Dermis microvascular lymphatic vessel endothelial cell (primary cell): Measurements from ENCODE around the gene JARID2. TPM values are rescaled to one million over a fixed set of nuclear protein-coding genes. Genes with fewer than 3 reads are reported as not detected.

Experiments
- DNase-seq, 2 donors: peaks; one replicate each; pipeline versions ENCODE4 v3.0.0 to v3.0.0-alpha.2; 2010; ENCODE audit warnings: low read depth in 2 of 2
- total RNA-seq: library from RNA; depleted of rRNA; stranded (reverse); fragments of >200 nt; gene quantifications from 2 replicates; pipeline ENCODE4 v1.2.1, GENCODE V29; 2014

Gene JARID2
- total RNA-seq, 1 donor from 2014 or later: 11.8 TPM

DNA sequence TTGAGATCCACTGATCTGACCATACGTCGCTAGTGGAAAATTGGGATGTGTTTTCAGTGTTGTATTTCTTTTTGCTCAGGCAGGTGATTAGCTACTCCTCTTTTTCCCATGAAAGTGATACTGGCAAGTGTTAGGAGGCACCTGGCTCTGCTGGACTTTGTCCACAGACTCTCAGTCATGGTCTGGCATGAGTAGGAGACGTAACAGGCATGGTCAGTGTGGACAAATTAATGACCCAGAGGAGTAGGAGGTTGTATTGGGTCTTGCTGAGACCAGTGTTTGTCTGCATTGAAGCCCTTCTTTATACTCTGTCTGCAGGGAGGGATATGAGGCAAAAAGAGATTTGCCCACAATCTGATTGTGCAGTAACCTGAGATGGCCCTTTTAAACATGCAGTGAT lies 238.3 kb downstream of the JARID2 start:
- DNase-seq: no peak

DNA sequence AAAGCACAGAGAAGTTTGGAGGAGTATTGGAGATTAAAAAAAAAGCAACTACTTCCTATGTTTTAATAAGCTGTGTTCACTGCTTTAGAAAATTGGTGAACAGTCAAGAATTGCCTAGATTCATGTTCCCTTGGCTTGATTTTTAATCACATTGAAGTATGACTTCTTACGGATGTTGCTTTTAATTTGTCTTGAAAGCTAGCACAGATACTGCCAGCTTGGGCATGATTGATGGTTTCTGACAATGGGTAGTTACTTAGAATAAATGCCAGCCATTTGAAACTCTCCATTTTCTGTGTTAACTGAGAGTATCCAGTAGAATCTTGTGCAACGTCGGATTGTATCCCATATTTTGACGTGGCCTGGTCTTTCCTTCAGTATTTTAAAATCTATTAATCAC lies 239.0 kb downstream of the JARID2 start:
- no peak for DNase-seq

DNA sequence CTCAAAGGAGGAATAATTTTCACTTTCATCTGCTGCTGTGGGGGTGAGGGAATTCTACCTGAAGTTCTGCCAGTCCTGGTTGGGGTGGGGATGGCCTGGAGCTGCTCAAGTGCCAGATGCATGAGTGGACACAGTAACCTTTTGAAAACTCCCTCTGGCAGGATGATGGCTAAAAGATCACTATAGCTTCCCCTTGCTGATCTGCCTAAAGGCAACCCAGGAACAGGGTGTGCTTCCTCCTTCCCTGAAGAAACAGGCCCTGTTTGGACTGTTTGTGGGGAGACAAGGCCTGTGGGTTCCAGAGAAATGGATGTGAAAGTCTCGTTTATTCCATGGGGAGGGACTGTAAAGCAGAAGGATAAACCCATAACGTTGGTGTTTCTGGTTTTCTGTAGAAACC lies 240.1 kb downstream of the JARID2 start:
- no peak for DNase-seq

DNA sequence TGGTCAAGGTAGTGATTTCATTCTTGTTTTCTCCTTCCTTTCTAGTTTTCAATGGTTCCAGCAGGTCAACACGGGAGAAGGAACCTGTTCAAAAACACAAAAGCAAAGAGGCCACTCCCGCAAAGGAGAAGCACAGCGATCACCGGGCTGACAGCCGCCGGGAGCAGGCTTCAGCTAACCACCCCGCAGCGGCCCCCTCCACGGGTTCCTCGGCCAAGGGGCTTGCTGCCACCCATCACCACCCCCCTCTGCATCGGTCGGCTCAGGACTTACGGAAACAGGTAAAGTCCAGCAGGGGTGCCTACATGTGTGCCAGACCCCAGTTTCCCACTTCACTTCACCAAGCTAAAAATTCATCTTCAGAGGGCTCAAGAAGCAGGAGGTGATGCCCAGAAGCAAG lies 241.4 kb downstream of the JARID2 start:
- no peak for DNase-seq

DNA sequence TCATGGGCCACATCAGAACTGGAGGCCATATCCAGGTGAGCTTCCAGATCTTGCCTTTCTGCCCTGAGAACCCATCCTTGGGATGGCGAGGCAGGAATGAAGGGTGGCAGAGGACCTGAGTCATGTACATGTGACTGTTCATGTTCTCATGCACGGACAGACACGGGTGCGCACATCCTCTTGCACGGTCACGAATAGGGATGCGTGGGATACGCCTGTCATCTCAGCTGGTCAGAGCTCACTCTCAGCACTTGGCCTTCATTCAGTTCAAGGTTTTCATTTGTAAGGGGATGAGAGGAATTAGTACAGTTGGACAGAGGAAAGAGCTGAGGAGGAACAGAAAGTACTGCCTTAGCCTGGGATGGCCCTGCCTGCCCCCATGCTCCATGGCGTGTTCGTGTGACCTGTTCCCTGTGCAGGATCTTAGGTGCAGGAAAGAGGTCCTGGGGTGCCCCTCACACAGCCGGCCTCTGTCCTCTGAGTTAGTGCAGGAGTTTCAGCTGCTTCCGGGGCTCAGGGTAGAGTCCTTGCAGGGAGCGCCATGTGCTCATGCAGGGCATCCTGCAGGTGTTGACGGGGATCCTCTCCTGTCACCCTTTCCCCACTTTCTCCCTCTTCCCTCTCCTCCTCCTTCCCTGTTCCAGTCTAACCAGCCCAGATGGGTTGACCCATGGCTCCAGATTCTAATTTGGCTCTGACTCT lies 243.5 kb downstream of the JARID2 start:
- DNase-seq: no peak

GRCh38 chr6:15490242-15491100 lies 244.6 kb downstream of the JARID2 start:
- no peak for DNase-seq

GRCh38 chr6:15491255-15491985 lies 245.6 kb downstream of the JARID2 start:
- DNase-seq: peak; percentile 47 to 63

DNA sequence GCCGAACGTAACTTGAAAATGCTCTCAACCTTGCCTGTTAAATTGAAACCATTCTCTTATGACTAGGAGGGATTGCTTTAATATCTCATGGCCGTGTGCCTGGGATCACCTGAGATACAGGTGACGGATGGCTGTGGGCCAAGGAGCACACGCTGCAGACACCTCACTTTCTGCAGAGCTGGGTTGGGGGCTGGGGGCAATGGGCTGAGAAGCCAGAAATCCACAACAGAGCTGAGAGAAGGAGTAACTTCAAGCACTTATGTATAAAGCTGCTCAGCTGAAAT lies 246.1 kb downstream of the JARID2 start:
- no peak for DNase-seq

GRCh38 chr6:15493437-15494168 lies 247.7 kb downstream of the JARID2 start:
- no peak for DNase-seq

GRCh38 chr6:15495375-15495901 lies 249.6 kb downstream of the JARID2 start:
- no peak for DNase-seq

DNA sequence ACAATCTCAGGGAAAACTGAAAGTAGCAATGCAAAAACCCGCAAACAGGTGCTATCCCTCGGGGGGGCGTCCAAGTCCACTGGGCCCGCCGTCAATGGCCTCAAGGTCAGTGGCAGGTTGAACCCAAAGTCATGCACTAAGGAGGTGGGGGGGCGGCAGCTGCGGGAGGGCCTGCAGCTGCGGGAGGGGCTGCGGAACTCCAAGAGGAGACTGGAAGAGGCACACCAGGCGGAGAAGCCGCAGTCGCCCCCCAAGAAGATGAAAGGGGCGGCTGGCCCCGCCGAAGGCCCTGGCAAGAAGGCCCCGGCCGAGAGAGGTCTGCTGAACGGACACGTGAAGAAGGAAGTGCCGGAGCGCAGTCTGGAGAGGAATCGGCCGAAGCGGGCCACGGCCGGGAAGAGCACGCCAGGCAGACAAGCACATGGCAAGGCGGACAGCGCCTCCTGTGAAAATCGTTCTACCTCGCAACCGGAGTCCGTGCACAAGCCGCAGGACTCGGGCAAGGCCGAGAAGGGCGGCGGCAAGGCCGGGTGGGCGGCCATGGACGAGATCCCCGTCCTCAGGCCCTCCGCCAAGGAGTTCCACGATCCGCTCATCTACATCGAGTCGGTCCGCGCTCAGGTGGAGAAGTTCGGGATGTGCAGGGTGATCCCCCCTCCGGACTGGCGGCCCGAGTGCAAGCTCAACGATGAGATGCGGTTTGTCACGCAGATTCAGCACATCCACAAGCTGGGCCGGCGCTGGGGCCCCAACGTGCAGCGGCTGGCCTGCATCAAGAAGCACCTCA lies 250.7 kb downstream of the JARID2 start:
- DNase-seq: no peak

GRCh38 chr6:15498640-15499039 lies 252.8 kb downstream of the JARID2 start:
- peak in 1 of 2 donors; percentile 12 for DNase-seq

DNA sequence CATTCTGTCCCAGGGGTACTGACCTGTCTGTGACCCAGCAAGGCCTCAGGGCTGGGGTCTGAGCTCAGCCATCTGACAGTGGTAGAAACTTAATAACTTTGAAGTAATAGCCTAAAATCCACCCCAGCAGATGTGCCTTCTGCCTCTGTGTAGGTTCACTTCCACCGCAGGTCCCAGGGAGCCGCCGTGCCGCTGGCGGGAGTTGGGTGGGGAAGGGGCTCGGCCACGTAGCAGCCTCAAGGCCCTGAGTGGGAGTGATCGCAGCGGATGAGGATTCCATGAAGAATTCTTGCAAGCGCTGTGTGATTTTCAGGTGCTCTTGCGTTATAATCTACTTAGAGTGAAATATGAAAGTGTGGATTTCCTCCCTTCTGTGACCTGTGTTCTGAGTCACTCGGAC lies 253.3 kb downstream of the JARID2 start:
- no peak for DNase-seq

DNA sequence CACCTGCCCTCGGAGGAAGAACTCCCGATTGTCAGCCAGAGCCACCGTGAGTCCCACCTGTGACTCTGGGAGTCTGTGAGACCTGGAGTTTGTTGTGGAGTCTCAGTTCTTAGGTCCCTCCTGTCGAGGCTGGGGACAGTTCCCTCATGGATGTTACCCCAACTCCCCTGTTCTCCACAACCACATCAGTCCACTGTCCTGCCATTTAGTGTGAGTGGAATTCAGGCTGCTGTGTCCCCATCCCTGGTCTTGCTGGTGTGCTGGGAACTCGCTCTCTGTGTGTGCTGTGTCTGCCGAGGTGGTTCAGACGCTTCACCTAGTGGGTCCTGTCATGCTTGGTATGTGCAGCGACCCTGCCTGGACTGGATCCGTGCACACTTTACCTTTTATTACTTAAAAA lies 253.7 kb downstream of the JARID2 start:
- no peak for DNase-seq

- DNase-seq: no peak
Observed at GRCh38 chr6:15500078-15500740, 254.3 kb downstream of the JARID2 start.

- no peak for DNase-seq
Observed at GRCh38 chr6:15500901-15501825, 255.3 kb downstream of the JARID2 start.

- peak in 1 of 2 donors; percentile 40 for DNase-seq
Observed at GRCh38 chr6:15501826-15502445, 256.1 kb downstream of the JARID2 start.
